D341Med (cell line): ENCODE measurements around the gene SLC35F1.
"Not testable (repeated sequence)": the region's sequence is repeated elsewhere in the genome, so short reads cannot be mapped to it uniquely, and the experiment has no call there.

ENCODE experiments used
- DNase-seq: peaks from one replicate; pipeline ENCODE4 v3.0.0; 2012; ENCODE audit warnings: low spot score

SLC35F1 gene

GRCh38 chr6:117906958-117907600 lies at the start of gene SLC35F1:
Gene SLC35F1, plus strand, starts transcription at chr6:117907264.
- DNase-seq, result peak; percentile 90

- DNase-seq, result not testable (repeated sequence)
Observed at GRCh38 chr6:117858601-117859000, 48.5 kb upstream of the SLC35F1 start.

- no peak for DNase-seq
Observed at GRCh38 chr6:117861545-117861944, 45.5 kb upstream of the SLC35F1 start.

GRCh38 chr6:117866561-117866960 lies 40.5 kb upstream of the SLC35F1 start:
- no peak for DNase-seq

- DNase-seq, result no peak
Observed at GRCh38 chr6:117870486-117871242, 36.4 kb upstream of the SLC35F1 start.

- no peak for DNase-seq
Observed at GRCh38 chr6:117880824-117881223, 26.2 kb upstream of the SLC35F1 start.

GRCh38 chr6:117890172-117890571 lies 16.9 kb upstream of the SLC35F1 start:
- DNase-seq, result no peak

GRCh38 chr6:117906507-117906957 lies 532 bp upstream of the SLC35F1 start:
- peak; percentile 36 for DNase-seq

- DNase-seq, result peak; percentile 78
Observed at GRCh38 chr6:117907601-117908245, 659 bp downstream of the SLC35F1 start.

GRCh38 chr6:117908246-117909068 lies 1.4 kb downstream of the SLC35F1 start:
- DNase-seq, result peak; percentile 55

- no peak for DNase-seq
Observed at GRCh38 chr6:117909638-117910037, 2.6 kb downstream of the SLC35F1 start.

GRCh38 chr6:117910549-117910948 lies 3.5 kb downstream of the SLC35F1 start:
- DNase-seq, result no peak

- DNase-seq, result no peak
Observed at GRCh38 chr6:117911150-117911549, 4.1 kb downstream of the SLC35F1 start.

- DNase-seq, result no peak
Observed at GRCh38 chr6:117911660-117912059, 4.6 kb downstream of the SLC35F1 start.

- no peak for DNase-seq
Observed at GRCh38 chr6:117915846-117916245, 8.8 kb downstream of the SLC35F1 start.

GRCh38 chr6:117916483-117916882 lies 9.4 kb downstream of the SLC35F1 start:
- DNase-seq, result no peak

- no peak for DNase-seq
Observed at GRCh38 chr6:117917176-117917575, 10.1 kb downstream of the SLC35F1 start.

- no peak for DNase-seq
Observed at GRCh38 chr6:117918454-117918853, 11.4 kb downstream of the SLC35F1 start.

- no peak for DNase-seq
Observed at GRCh38 chr6:117919275-117919674, 12.2 kb downstream of the SLC35F1 start.

- peak; percentile 58 for DNase-seq
Observed at GRCh38 chr6:117919775-117920729, 13.0 kb downstream of the SLC35F1 start.

GRCh38 chr6:117924690-117925089 lies 17.6 kb downstream of the SLC35F1 start:
- DNase-seq, result no peak
